NOMO-1 treated with DMSO at 0.1 percent for 48 hours (cell line): Measurements from ENCODE around the gene CACNG6.

Source experiments
- DNase-seq: peaks from one replicate; lab custom pipeline; 2025; ENCODE audit not compliant: unreplicated experiment; lab: John Stamatoyannopoulos, UW

CACNG6 gene

DNA sequence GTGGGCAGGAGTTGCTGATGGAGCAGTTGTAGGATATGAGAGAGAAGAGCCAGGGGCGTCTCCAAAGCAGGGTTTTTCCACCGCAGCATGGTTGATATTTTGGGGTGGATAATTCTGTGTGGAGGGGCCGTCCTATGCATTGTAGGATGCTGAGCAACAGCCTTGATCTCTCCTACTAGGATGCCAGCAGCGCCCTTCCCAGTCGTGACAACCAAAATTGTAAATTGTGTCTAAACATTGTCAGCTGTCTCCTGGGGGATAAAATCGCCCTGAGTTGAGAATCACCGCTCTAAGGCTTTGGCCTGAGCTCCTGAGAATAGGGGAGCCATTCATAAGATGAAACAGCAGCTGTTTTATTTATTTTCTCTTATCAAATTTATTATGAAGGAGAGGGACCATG lies 24.5 kb upstream of the CACNG6 start:
- DNase-seq: no peak

- DNase-seq: no peak
These were observed 22.1 kb upstream of the CACNG6 start for GRCh38 chr19:53969366-53969765.

- peak; percentile 71 for DNase-seq
These were observed 19.8 kb upstream of the CACNG6 start for GRCh38 chr19:53971673-53972072.

- peak; percentile 62 for DNase-seq
These were observed 13.9 kb upstream of the CACNG6 start for GRCh38 chr19:53977429-53977990.

DNA sequence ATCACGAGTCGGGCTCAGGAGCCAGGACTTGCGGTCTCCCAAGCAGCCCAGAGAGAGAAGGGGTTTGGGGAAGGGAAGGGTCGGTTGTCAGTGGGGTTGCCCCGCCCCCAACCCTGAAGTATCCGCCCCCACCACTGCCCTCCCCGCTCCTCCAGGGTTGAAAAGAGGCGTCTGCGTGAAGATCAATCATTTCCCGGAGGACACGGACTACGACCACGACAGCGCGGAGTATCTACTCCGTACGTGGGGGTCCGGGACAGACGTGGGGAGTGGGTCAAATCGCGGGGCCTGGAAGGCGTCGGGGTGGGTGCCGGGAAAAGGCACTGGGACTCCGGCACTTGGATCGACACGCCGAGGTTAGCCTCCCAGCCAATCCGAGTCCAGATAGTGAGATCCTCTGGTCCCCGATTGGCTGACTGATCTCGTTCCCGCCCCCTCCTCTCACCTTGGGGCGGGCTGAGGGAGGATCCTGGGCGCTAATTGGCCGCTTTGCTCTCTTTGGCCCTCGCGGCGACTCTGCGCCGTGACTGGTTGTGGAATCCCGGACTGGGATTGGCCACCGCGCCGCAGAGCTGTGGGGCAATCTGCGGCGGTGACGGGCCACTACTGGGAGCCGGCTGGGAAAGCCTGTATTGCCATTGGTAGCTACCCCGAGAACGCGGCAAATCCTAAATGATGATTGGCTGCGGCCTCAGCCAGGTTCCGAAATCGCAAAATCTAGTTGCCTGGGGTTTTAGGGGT lies 13.3 kb upstream of the CACNG6 start:
- DNase-seq: no peak

- DNase-seq: no peak
These were observed 12.2 kb upstream of the CACNG6 start for GRCh38 chr19:53978975-53979801.

DNA sequence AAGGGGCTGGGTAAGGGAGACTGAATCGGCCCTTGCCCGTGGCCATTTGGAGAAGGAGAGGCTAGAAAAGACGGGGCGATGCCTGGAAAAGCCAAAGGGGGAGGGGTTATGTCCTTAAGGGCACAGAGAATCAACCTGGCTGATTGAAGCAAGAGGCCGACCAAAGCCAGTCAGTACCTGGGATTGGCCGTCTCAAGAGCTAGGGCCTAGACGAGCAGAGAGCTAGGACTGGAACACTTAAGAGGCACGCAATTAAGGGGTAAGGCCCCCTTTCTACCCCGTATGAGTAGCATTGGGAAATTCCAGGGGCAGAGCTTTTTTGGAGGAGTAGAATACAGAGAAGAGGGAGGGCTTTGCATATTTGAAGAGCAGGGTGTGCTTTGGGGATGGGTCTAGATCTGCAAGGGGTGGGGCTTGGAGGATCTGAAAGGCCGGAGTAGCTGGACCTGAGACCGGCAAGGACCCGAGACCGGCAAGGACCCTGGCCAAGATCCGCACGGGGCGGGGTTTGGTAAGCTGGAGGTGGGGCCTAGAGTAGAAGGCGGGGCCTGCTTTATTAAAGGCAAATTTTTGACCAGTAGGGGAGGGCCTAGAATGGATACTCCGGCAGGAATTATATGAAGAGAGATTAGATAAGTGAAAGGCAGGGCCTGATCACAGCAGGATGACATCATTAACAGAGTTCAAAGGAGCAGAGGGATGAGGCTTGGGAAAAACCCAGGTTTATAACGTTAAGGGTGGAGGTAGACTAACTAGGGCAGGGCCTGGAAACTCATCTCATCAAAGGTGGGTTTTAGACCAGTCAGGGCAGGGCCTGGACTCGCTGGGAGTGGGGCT lies 10.7 kb upstream of the CACNG6 start:
- DNase-seq: no peak

GRCh38 chr19:53981376-53981951 lies 10.0 kb upstream of the CACNG6 start:
- no peak for DNase-seq

DNA sequence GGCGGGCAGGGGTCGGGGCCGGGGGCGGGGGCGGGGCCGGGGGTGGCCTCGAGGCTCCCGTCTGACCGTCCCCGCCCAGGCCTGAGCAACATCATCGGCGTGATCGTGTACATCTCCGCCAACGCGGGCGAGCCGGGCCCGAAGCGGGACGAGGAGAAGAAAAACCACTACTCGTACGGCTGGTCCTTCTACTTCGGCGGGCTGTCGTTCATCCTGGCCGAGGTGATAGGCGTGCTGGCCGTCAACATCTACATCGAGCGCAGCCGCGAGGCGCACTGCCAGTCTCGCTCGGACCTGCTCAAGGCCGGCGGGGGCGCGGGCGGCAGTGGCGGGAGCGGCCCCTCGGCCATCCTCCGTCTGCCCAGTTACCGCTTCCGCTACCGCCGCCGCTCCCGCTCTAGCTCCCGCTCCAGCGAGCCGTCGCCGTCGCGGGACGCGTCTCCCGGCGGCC lies 9.4 kb upstream of the CACNG6 start:
- peak; percentile 13 for DNase-seq

DNA sequence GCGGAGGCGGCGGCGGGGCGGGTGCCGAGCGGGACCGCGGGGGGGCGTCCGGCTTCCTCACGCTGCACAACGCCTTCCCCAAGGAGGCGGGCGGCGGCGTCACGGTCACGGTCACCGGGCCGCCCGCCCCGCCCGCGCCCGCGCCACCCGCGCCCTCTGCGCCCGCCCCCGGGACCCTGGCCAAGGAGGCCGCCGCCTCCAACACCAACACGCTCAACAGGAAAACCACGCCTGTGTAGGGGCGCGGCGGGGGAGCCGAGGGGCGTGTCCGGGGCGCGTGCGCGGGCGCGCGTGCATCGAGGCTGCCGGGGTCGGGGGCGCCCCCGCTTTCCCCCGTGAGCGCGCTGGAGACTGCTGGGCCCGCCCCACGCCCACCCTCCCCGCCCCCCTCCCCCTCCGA lies 8.8 kb upstream of the CACNG6 start:
- peak; percentile 26 for DNase-seq

GRCh38 chr19:53983457-53984289 lies 7.8 kb upstream of the CACNG6 start:
- DNase-seq: no peak

DNA sequence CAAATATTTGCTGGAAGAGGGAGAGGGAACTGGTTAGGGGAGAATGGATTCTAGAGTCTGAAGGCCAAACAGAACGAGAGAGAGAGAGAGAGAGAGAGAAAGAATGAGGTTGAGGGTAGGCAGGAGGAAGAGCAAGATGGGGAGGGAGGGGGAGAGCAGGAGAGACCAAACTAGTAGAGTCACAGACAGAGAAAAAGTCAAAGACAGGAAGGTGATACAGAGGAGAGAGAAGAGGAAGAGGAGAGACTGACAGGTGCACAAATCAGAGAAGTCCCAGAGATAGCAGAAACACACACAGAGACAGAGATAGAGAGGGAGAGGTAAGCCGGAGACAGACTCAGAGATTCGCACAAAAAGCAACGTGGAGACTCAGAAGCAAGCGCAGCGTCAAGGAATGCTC lies 5.6 kb upstream of the CACNG6 start:
- no peak for DNase-seq

DNA sequence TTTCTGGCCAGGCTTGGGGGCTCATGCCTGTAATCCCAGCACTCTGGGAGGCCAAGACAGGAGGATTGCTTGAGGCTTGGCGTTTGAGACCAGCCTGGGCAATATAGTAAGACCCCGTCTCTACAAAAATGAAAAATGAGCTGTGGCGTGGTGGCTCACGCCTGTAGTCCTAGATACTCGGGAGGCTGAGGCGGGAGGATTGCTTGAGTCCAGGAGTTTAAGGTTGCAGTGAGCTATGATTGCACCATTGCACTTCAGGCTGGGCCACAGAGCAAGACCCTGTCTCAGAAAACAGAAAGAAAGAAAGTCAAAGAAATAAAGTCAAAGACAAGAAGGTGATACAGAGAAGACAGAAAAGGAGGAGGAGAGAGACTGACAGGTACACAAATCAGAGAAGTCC lies 2.5 kb upstream of the CACNG6 start:
- no peak for DNase-seq

GRCh38 chr19:53989600-53990533 lies 1.6 kb upstream of the CACNG6 start:
- no peak for DNase-seq

DNA sequence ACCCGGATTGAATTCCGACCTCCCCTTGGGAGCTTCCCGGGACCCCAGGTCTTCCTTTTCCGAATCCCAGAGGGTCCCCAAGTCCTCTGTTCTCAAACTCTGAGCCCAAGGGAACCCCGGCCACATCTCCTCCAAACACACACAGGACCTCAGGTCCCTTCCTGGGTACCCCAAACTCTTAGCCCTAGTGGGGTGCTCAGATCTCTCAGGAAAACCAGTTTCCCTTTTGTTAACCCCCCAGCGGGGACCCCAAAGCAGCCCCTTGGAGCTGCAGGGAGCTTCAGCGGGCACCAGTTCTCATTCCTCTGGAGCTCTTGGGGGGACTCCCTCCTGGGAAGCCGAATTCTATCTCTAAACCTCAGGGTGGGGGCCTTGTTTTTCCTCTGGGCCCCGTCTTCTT lies 774 bp downstream of the CACNG6 start:
- DNase-seq: no peak

GRCh38 chr19:53992815-53993214 lies 1.4 kb downstream of the CACNG6 start:
- no peak for DNase-seq

DNA sequence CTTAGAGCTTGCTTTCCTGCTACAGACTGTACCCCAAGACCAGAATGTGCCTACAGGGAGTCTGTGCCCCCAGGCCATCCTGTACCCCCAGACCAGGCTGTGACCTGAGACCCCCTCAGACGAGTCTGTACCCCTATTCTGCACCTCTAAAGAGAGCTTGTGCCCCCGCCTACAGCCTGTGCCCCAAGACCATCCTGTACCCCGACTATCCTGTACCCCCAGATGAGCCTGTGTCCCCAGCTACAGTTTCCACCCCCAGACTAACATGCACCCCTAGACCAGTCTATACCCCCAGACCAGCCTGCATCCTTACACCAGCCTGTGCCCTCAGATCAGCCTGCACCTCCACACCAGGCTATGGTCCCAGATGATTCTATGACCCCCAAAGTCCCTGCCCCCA lies 2.0 kb downstream of the CACNG6 start:
- DNase-seq: no peak

DNA sequence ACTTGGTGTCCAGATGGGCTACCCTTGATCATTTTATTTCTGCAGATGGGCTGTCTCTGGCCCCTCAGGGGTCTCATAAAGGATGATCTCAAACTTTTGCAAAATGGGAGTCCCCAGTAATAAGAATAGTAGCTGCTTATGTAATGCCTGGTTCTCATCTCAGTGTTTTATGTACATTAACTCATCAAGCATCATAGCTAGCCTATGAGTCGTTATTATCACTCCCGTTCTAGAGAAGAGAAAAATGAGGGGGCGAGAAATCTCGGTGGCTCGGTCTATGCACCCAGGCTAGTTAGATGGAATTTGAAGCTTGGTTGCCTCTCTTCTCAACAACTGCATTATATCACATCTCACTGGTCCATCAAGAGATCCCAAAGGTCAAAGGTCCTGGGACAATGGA lies 3.4 kb downstream of the CACNG6 start:
- no peak for DNase-seq

DNA sequence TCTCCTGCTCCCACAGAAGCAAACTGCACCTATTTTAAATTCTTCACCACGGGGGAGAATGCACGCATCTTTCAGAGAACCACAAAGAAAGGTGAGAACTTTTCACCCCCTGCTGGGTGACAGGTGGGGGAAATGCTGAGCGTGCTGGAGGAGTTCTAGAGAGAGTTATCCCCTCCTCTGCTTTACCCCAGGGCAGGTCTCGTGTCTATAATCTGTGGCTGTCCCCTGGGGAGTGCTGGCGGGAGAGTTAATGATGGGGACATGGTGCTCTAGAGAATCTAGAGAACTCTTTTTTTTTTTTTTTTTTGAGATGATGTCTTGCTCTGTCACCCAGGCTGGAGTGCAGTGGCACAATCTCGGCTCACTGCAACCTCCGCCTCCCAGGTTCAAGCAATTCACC lies 6.8 kb downstream of the CACNG6 start:
- DNase-seq: no peak
